Skeletal muscle cell (primary cell): Measurements from ENCODE around the gene GNS.

Source experiments
- DNase-seq: peaks from one replicate; pipeline ENCODE4 v3.0.0-alpha.2; 2010; ENCODE audit warnings: low read depth
- H3K4me3 ChIP-seq: 2 replicates; pipeline ENCODE4 v1.5.1; 2011; ENCODE audit warnings: low read depth, mild to moderate bottlenecking, control low read depth, low read length, moderate library complexity

The GNS gene

GRCh38 chr12:64742416-64742815 lies 16.8 kb downstream of the GNS start:
- no peak for DNase-seq
- H3K4me3 ChIP-seq, result no peak overlapping the region

GRCh38 chr12:64740646-64741045 lies 18.6 kb downstream of the GNS start:
- no peak overlapping the region for H3K4me3 ChIP-seq
- no peak for DNase-seq

- DNase-seq, result no peak
- no peak overlapping the region for H3K4me3 ChIP-seq
Observed at GRCh38 chr12:64739778-64740177, 19.4 kb downstream of the GNS start.

GRCh38 chr12:64737539-64737938 lies 21.7 kb downstream of the GNS start:
- DNase-seq, result no peak

GRCh38 chr12:64736771-64737170 lies 22.4 kb downstream of the GNS start:
- H3K4me3 ChIP-seq, result no peak overlapping the region
- DNase-seq, result no peak

More at GRCh38 chr12:64737539-64737938, 21.7 kb downstream of the GNS start:
- H3K4me3 ChIP-seq, result no peak overlapping the region

GRCh38 chr12:64735442-64735841 lies 23.8 kb downstream of the GNS start:
- H3K4me3 ChIP-seq, result no peak overlapping the region
- no peak for DNase-seq

- H3K4me3 ChIP-seq, result no peak overlapping the region
- no peak for DNase-seq
Observed at GRCh38 chr12:64733857-64734256, 25.3 kb downstream of the GNS start.

- no peak for DNase-seq
- H3K4me3 ChIP-seq, result no peak overlapping the region
Observed at GRCh38 chr12:64731683-64732082, 27.5 kb downstream of the GNS start.

GRCh38 chr12:64730588-64730969 lies 28.6 kb downstream of the GNS start:
- no peak for DNase-seq

GRCh38 chr12:64729909-64730587 lies 29.2 kb downstream of the GNS start:
- no peak for DNase-seq
- H3K4me3 ChIP-seq, result no peak overlapping the region

More at GRCh38 chr12:64730588-64730969, 28.6 kb downstream of the GNS start:
- no peak overlapping the region for H3K4me3 ChIP-seq

- DNase-seq, result no peak
- no peak overlapping the region for H3K4me3 ChIP-seq
Observed at GRCh38 chr12:64724201-64724745, 34.9 kb downstream of the GNS start.

- DNase-seq, result no peak
- H3K4me3 ChIP-seq, result no peak overlapping the region
Observed at GRCh38 chr12:64723630-64724029, 35.6 kb downstream of the GNS start.

GRCh38 chr12:64722835-64723234 lies 36.4 kb downstream of the GNS start:
- H3K4me3 ChIP-seq, result no peak overlapping the region
- DNase-seq, result no peak

GRCh38 chr12:64720884-64721283 lies 38.3 kb downstream of the GNS start:
- no peak overlapping the region for H3K4me3 ChIP-seq
- DNase-seq, result no peak

- DNase-seq, result no peak
- H3K4me3 ChIP-seq, result no peak overlapping the region
Observed at GRCh38 chr12:64718649-64719048, 40.6 kb downstream of the GNS start.

GRCh38 chr12:64716839-64717455 lies 42.3 kb downstream of the GNS start:
- DNase-seq, result no peak
- no peak overlapping the region for H3K4me3 ChIP-seq

GRCh38 chr12:64716371-64716770 lies 42.8 kb downstream of the GNS start:
- H3K4me3 ChIP-seq, result no peak overlapping the region
- DNase-seq, result no peak

- H3K4me3 ChIP-seq, result no peak overlapping the region
- DNase-seq, result no peak
Observed at GRCh38 chr12:64714551-64714968, 44.6 kb downstream of the GNS start.

GRCh38 chr12:64713376-64713775 lies 45.8 kb downstream of the GNS start:
- H3K4me3 ChIP-seq, result no peak overlapping the region
- no peak for DNase-seq

GRCh38 chr12:64709429-64709828 lies 49.8 kb downstream of the GNS start:
- H3K4me3 ChIP-seq, result no peak overlapping the region
- no peak for DNase-seq

- H3K4me3 ChIP-seq, result no peak overlapping the region
- DNase-seq, result no peak
Observed at GRCh38 chr12:64707926-64708325, 51.3 kb downstream of the GNS start.
